GM23248 (cell line): ENCODE results near the gene FAM228B. TPM values are rescaled to one million over a fixed set of nuclear protein-coding genes. Genes with fewer than 3 reads are reported as not detected.

ENCODE experiments used
- DNase-seq: peaks from one replicate; pipeline ENCODE4 v3.0.0-alpha.2; 2015
- H2AFZ ChIP-seq: fragments of 200-600 bp; sonication (generic); 2 replicates; pipeline ENCODE4 v1.6.1; 2016; ENCODE audit warnings: antibody characterized with exemption
- H3F3A ChIP-seq: fragments of 200-600 bp; sonication (generic); 2 replicates; pipeline ENCODE4 v1.6.1; 2016; ENCODE audit warnings: mild to moderate bottlenecking, antibody characterized with exemption, mixed run types; ENCODE audit not compliant: insufficient read depth
- H3K27ac ChIP-seq: fragments of 200-600 bp; sonication (generic); 2 replicates; pipeline ENCODE4 v1.5.1; 2016; ENCODE audit warnings: mild to moderate bottlenecking
- H3K27me3 ChIP-seq: fragments of 200-600 bp; sonication (generic); replicated peaks from 2 replicates; pipeline ENCODE4 v1.6.1; 2016; ENCODE audit warnings: mild to moderate bottlenecking; ENCODE audit not compliant: insufficient read depth
- H3K36me3 ChIP-seq: fragments of 200-600 bp; sonication (generic); 2 replicates; pipeline ENCODE4 v1.6.1; 2016; ENCODE audit warnings: low read depth, mild to moderate bottlenecking
- H3K4me1 ChIP-seq: fragments of 200-600 bp; sonication (generic); 2 replicates; pipeline ENCODE4 v1.6.1; 2016; ENCODE audit warnings: mild to moderate bottlenecking; ENCODE audit not compliant: insufficient read depth
- H3K4me2 ChIP-seq: fragments of 200-600 bp; sonication (generic); one replicate; pipeline ENCODE4 v1.6.1; 2016; ENCODE audit warnings: mild to moderate bottlenecking; ENCODE audit not compliant: unreplicated experiment
- H3K4me3 ChIP-seq: fragments of 200-600 bp; sonication (generic); 2 replicates; pipeline ENCODE4 v1.5.1; 2016; ENCODE audit warnings: mild to moderate bottlenecking
- H3K79me2 ChIP-seq: fragments of 200-600 bp; sonication (generic); 2 replicates; pipeline ENCODE4 v1.6.1; 2016; ENCODE audit warnings: mild to moderate bottlenecking; ENCODE audit not compliant: insufficient read depth
- H3K9ac ChIP-seq: fragments of 200-600 bp; sonication (generic); 2 replicates; pipeline ENCODE4 v1.6.1; 2016; ENCODE audit warnings: mild to moderate bottlenecking
- H3K9me2 ChIP-seq: fragments of 200-600 bp; sonication (generic); 2 replicates; pipeline ENCODE4 v1.6.1; 2016; ENCODE audit warnings: mixed run types, mild to moderate bottlenecking, moderate library complexity; ENCODE audit not compliant: insufficient read depth
- H3K9me3 ChIP-seq: fragments of 200-600 bp; sonication (generic); one replicate; pipeline ENCODE4 v1.6.1; 2017; ENCODE audit warnings: low read depth
- H4K20me1 ChIP-seq: fragments of 200-600 bp; sonication (generic); 2 replicates; pipeline ENCODE4 v1.6.0; 2016; ENCODE audit not compliant: insufficient read depth
- EZH2 ChIP-seq: fragments of 200-600 bp; sonication (generic); IDR thresholded peaks from 2 replicates; pipeline ENCODE4 v1.6.1; 2018; ENCODE audit warnings: antibody characterized with exemption, mild to moderate bottlenecking; ENCODE audit not compliant: insufficient read depth, poor library complexity, severe bottlenecking
- EZH2phosphoT487 ChIP-seq: fragments of 200-600 bp; sonication (generic); IDR thresholded peaks from 2 replicates; pipeline ENCODE4 v1.6.1; 2018; ENCODE audit warnings: antibody characterized with exemption, moderate library complexity, mild to moderate bottlenecking, low read depth; ENCODE audit not compliant: insufficient read depth
- WGBS, 2 experiments: methylation state at CpG; one replicate each; pipeline ENCODE4 v1.1.6; 2015 to 2017; ENCODE audit warnings: low lambda C conversion rate in 2 of 2, low coverage in 1 of 2; ENCODE audit errors: missing lambda C conversion rate in 2 of 2; 5-methylcytosine and 5-hydroxymethylcytosine counted together
- in situ Hi-C: fragments of 300-500 bp; cut with MboI; formaldehyde crosslinking; loops from 2 replicates; pipeline ENCODE4 v1.15.0; 2020
- polyA plus RNA-seq: library from polyadenylated mRNA; unstranded; fragments of >200 nt; fragmentation: Nextera tagmentation; extraction: Ambion mirVana; gene quantifications from 2 replicates; pipeline ENCODE4 v1.2.1, GENCODE V29; 2016
- total RNA-seq: library from RNA; depleted of rRNA; stranded (reverse); fragments of >200 nt; shearing (Covaris generic); gene quantifications from 2 replicates; pipeline ENCODE4 v1.2.3, GENCODE V29; 2014

Gene FAM228B
- total and polyA plus RNA-seq, 2 experiments from 2014 or later: 15.1 to 22.4 TPM

- peaks cover 19% of the 10 kb centered on the region for H3K36me3 ChIP-seq
- H3K4me3 ChIP-seq: peak overlapping the region; percentile 89
- peak overlapping the region; percentile 68 for H3K27ac ChIP-seq
- peak overlapping the region; percentile 65 for H3K4me2 ChIP-seq
- WGBS, 2 experiments: 3 to 5% methylated on average over 20 to 41 of the region's 41 CpGs
- H3K27me3 ChIP-seq: no peaks in the 10 kb centered on the region
- peak overlapping the region; percentile 88 for H2AFZ ChIP-seq
- H3K79me2 ChIP-seq: peaks cover 38% of the 10 kb centered on the region
- no peaks in the 10 kb centered on the region for H3K9me2 ChIP-seq
- peak; percentile 55 for DNase-seq
- peaks cover 8% of the 10 kb centered on the region; the same call in 1 of the 2 replicates for H3K4me1 ChIP-seq
- TF ChIP-seq EZH2 (no peak), EZH2phosphoT487 (no peak)
- in situ Hi-C loops: no loop called here
- H3K9me3 ChIP-seq: no peaks in the 10 kb centered on the region
- H3F3A ChIP-seq: peaks cover 26% of the 10 kb centered on the region
- peak overlapping the region; percentile 86 for H3K9ac ChIP-seq
- H4K20me1 ChIP-seq: no peaks in the 10 kb centered on the region
Measured at GRCh38 chr2:24076849-24077534, 46.3 kb upstream of the FAM228B start.

- peaks cover 34% of the 10 kb centered on the region for H3K79me2 ChIP-seq
- no peaks in the 10 kb centered on the region for H3K9me3 ChIP-seq
- H3K27ac ChIP-seq: peak overlapping the region; percentile 68
- no peaks in the 10 kb centered on the region for H4K20me1 ChIP-seq
- peak overlapping the region; percentile 88 for H2AFZ ChIP-seq
- H3K9me2 ChIP-seq: no peaks in the 10 kb centered on the region
- 10 to 12% methylated on average over 9 of the region's 9 CpGs for WGBS, 2 experiments
- H3F3A ChIP-seq: peaks cover 26% of the 10 kb centered on the region
- H3K27me3 ChIP-seq: no peaks in the 10 kb centered on the region
- TF ChIP-seq EZH2phosphoT487 (no peak), EZH2 (no peak)
- peak overlapping the region; percentile 65 for H3K4me2 ChIP-seq
- peaks cover 8% of the 10 kb centered on the region; the same call in 1 of the 2 replicates for H3K4me1 ChIP-seq
- H3K36me3 ChIP-seq: peaks cover 21% of the 10 kb centered on the region
- H3K9ac ChIP-seq: peak overlapping the region; percentile 86
- H3K4me3 ChIP-seq: peak overlapping the region; percentile 89
- no peak for DNase-seq
- in situ Hi-C loops: no loop called here
Measured at GRCh38 chr2:24077535-24077877, 45.8 kb upstream of the FAM228B start.

GRCh38 chr2:24077879-24078278 lies 45.4 kb upstream of the FAM228B start:
- WGBS, 2 experiments: 68 to 78% methylated on average over 2 of the region's 2 CpGs
- peaks cover 26% of the 10 kb centered on the region for H3F3A ChIP-seq
- no peaks in the 10 kb centered on the region for H3K27me3 ChIP-seq
- H3K9ac ChIP-seq: peak overlapping the region; percentile 86
- TF ChIP-seq EZH2 (no peak), EZH2phosphoT487 (no peak)
- peak overlapping the region; percentile 88 for H2AFZ ChIP-seq
- H3K79me2 ChIP-seq: peaks cover 34% of the 10 kb centered on the region
- peak overlapping the region; percentile 65 for H3K4me2 ChIP-seq
- peak overlapping the region; percentile 68; the same call in 1 of the 2 replicates for H3K27ac ChIP-seq
- no peak for DNase-seq
- H4K20me1 ChIP-seq: no peaks in the 10 kb centered on the region
- in situ Hi-C loops: no loop called here
- H3K9me2 ChIP-seq: no peaks in the 10 kb centered on the region
- H3K36me3 ChIP-seq: peaks cover 18% of the 10 kb centered on the region
- H3K4me1 ChIP-seq: peaks cover 8% of the 10 kb centered on the region; the same call in 1 of the 2 replicates
- peak overlapping the region; percentile 89 for H3K4me3 ChIP-seq
- no peaks in the 10 kb centered on the region for H3K9me3 ChIP-seq

- TF ChIP-seq EZH2 (no peak), EZH2phosphoT487 (no peak)
Measured at GRCh38 chr2:24080701-24081100, 42.6 kb upstream of the FAM228B start.

More at GRCh38 chr2:24080701-24081100, 42.6 kb upstream of the FAM228B start:
- peaks cover 13% of the 10 kb centered on the region for H3K79me2 ChIP-seq
- peaks cover 33% of the 10 kb centered on the region for H3F3A ChIP-seq
- H3K27me3 ChIP-seq: no peaks in the 10 kb centered on the region
- no peaks in the 10 kb centered on the region for H3K9me3 ChIP-seq
- no peak overlapping the region for H3K9ac ChIP-seq
- WGBS, 2 experiments: 18 to 21% methylated on average over 2 of the region's 2 CpGs
- H4K20me1 ChIP-seq: no peaks in the 10 kb centered on the region
- no peak for DNase-seq
- H3K4me1 ChIP-seq: 0 out of 2 replicates have a peak, but pooled peaks cover 6% of the 10 kb centered on the region
- H2AFZ ChIP-seq: no peak overlapping the region
- H3K9me2 ChIP-seq: no peaks in the 10 kb centered on the region
- H3K36me3 ChIP-seq: peaks cover 6% of the 10 kb centered on the region; the same call in 1 of the 2 replicates
- no peak overlapping the region for H3K4me3 ChIP-seq
- in situ Hi-C loops: no loop called here
- no peak overlapping the region for H3K27ac ChIP-seq
- no peak overlapping the region for H3K4me2 ChIP-seq
